Hepatic stellate cell (primary cell): ENCODE results near the gene MAT2A.
A peak's percentile ranks its signal among the peaks of the same experiment; 100 is the strongest.

Experiments
- DNase-seq: peaks from one replicate; pipeline ENCODE4 v3.0.0; 2011; ENCODE audit warnings: low spot score

MAT2A gene

DNA sequence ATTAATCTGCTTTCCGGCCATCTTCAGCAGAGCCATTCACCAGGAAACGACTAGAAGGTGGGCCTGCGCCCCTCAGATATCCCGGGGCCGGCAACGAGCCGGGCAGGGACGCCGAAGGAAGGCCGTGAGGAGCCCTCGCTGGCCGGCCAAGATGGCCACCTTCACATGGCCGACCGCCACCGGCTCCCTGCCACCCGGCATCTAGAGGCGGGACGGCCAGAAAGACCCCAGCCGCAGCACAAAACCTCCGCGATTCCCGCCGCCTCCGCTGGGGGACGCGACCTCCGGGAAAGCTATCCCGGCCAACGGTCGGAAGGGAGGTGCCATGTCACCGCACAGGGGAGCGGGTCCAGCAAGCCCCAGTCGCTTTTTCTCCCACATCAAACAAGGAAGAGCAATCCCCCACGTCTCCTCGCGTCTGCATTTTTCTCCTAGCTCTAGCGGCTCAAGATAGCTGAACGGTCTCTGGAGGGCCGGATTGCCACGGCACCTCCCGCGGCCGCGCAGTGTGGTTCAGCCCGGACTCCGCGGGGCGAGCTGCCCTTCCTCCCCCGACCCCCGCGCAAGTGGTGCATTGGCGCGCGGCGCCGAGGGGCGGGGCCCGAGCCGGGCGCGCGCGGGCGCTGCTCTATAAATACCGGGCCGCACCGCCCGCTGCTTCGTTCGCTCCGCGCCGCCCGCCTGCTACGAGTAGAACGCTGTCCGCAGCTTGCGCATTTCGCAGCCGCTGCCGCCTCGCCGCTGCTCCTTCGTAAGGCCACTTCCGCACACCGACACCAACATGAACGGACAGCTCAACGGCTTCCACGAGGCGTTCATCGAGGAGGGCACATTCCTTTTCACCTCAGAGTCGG, at the start of gene MAT2A:
MAT2A (plus strand) TSS at position 662 of the 854 bp plus-strand sequence; CDS start at position 782, 120 bp downstream.
- DNase-seq = peak; percentile 92

DNA sequence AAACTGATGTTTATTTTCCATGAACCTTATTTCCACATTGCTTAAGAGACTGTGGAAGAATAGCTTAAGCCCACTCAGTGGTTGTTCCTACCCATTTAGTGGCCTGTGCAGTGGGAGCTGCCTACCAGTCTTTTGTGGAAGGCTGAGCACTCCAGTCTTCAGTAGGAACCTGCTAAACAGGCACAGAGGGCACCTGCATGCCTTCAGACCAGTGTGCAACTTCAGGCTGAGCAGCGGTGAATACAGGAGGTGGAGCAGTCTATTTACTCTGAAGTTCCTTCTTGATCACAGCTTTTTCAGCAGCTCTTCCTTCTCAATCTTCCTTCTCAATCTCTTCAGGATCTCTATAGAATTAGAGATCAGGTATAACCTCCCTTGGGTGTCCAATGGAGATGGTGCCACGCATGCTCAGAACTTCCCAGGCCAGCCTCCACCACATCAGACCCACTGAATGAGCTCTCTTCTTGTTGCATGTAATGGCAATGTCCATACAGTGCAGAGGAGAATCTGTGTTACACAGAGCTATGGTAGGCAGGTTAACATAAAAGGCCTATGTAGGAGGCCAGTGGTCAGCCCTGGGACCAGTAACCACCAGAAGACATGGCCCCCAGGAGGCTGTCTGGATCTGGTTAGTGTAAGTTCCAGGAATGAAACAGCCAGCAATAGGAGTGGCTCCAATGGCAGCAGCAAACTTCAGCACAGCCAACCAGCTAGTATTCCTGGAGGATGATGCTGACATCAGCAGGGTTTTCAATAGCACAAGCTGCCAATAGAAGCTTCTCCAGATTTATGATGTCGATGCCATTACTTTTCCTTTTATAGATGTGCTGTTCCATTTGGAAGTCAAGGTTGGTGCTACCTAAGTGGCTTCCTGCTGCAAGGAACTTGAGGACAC, 47.9 kb upstream of the MAT2A start:
- DNase-seq = no peak

DNA sequence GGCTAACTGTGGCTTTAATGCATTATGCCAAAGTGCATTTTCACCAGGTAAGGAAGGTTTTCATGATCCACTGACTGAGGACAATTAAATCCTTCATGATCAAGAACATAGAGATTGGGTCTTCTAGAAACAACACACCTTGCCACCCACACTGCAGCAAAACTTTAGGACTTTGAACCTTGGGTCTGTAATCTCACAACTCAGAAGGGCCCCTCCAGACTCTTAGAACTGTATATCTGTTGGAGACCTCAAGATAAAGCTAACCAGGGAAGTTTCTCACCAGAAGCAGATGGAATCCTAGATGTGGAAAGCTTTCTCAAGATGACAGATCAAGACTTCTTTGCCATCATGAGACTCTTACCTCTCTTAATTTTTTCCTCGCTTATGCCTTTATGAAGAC, 42.5 kb upstream of the MAT2A start:
- DNase-seq = no peak

DNA sequence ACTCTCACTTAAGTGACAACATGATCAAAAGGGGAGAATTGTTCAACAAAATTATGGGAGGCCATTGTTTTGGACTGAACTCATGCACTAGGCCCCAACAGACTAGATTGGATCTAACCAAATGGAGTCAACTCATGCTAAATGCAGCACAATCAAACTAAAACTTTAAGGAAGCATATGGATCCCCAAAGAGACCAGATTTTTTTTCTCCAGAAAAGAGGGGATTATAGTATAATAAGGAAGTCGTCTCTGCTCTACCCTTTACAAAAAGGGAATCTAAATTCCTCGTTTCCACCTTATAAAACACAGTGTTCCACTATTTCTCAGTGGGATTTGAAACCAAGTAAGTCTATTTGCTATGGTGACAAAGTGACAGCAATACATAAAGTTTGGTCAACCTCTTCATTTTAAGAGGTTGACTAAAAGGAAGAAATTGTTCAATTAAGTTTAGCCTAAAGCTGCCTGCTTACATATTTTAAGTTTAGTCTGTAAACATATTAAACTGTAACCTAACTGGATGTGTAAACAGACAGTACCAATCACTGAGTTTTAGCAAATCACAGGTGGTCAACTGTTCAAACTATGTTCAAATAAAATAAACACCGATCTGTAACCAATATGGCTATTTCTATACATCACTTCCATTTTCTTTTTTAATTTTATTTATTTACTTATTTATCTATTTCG, 40.9 kb upstream of the MAT2A start:
- DNase-seq = no peak

DNA sequence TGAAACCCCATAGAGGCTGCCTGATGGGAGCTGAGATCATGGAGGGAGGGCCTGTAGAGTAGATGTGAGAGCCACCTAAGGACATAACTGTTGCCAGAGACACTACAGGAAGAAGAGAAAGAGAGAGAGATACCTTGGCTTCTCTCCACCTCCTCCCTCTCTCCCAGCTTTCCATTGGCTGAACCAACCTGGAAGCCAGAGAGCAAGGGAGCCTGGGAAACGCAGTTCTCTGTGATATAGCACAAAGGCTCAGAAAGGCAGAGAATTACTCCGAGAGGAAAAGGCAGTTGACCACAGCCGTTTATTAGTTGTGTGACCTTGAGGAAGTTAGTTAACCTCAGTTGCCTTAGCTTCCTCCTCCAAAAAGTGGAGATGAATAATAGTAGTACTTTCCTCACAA, 37.7 kb upstream of the MAT2A start:
- DNase-seq = no peak

- DNase-seq = no peak
Measured at GRCh38 chr2:85502720-85503119, 36.2 kb upstream of the MAT2A start.

- no peak for DNase-seq
Measured at GRCh38 chr2:85503168-85503850, 35.7 kb upstream of the MAT2A start.

- DNase-seq = no peak
Measured at GRCh38 chr2:85503851-85504777, 34.9 kb upstream of the MAT2A start.

- peak; percentile 75 for DNase-seq
Measured at GRCh38 chr2:85504778-85505261, 34.1 kb upstream of the MAT2A start.

GRCh38 chr2:85505551-85506238, 33.3 kb upstream of the MAT2A start:
- no peak for DNase-seq

DNA sequence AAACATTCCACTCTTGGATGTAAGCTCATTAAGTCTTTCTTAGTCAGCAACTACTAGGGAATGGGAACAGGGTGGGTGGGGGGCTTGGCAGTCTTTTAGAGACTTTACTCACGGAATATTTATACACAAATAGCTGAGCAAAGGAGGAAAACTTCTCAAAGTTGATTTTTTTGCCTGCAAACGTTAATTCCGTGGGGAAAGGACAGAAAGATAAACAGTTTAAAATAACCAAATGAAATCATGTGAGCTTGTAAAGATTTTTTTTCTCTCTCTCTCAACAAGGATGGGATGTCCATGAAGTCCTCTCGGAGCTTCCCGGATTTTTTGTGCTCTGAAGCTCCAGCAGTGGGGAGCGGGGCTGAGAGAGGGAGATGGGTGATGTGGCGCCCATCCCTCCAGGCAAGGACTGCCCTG, 32.2 kb upstream of the MAT2A start:
- no peak for DNase-seq

GRCh38 chr2:85511008-85511811, 27.8 kb upstream of the MAT2A start:
- DNase-seq = no peak

DNA sequence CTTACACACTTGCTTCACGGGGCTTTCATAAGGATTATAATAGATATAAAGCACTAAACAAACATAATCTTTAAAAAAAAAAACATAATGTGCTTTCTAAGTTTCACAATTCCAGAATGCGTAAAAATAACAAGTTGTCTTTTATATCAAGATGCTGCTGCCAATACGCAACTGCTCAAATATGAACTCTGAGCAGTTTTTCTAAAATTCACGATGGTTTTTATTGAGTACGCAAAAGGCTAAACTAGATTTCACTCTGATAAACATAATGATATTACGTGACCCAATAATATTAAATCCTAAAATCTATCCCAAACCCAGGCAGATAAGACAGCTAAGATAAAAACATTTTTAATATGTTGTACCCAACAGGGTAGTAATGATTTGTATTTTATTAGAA, 24.6 kb upstream of the MAT2A start:
- DNase-seq = no peak

DNA sequence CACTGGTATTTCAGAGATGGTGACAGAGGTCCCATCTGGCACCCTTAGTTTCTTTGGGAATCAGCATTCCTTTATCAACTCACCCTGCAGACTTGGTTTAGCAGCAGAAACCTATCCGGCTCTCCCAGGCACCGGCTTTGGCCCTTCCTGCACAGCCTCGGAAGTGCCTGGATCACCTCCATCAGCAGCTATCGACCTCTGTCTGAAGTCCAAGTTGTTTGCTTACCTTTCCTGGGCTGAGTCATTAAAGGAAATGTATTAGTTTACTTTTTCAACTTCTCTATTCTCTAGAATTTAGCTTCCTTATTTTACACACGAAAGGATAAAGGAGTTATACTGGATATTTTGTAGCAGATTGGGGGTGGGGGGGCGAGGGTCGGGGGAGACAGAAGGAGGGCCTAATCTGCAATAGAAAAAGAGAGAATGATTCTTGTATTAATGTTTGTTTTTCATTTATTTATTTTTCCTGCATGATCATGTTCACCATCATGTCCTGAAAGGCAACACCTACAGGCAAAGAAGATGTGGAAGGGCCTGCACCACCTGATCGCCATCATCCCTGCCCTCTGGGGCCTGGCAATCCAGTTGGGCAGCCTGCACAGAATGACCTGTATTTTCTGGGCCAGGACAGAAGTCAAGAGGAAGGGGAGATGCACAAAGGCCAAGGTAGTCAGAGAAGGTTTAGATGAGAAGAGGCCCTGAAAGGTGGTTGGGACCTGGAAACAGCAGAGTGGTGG, 22.1 kb upstream of the MAT2A start:
- no peak for DNase-seq

GRCh38 chr2:85522090-85522647, 16.8 kb upstream of the MAT2A start:
- DNase-seq = no peak

- DNase-seq = no peak
Measured at GRCh38 chr2:85523062-85523902, 15.7 kb upstream of the MAT2A start.

DNA sequence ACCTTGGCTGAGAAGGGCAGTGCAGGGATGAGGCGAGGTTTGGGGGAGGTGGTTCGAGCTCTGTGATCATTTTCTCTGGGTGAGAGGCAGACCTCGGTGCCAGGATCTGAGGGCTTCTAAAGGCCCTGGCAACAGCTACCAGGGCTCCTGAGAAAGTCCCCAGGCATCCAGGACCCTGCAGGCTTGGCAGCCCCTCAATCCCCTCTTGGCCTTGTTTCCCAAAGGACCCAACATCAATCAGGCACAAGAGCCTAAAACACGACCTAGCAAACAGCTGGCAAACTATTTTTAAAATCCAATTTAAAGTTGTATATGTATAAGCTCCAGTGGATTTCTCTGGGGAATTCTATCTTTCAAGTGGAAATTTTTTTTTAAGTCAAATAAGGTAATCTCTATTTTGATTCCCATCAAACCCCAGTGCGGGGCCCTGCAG, 15.0 kb upstream of the MAT2A start:
- DNase-seq = no peak
